ENCODE measurements around the gene PRR16. TPM values are rescaled to one million over a fixed set of nuclear protein-coding genes. Genes with fewer than 3 reads are reported as not detected.

Gene PRR16
- total RNA-seq, 1 donor from 2014 or later = 0.71 TPM

DNA sequence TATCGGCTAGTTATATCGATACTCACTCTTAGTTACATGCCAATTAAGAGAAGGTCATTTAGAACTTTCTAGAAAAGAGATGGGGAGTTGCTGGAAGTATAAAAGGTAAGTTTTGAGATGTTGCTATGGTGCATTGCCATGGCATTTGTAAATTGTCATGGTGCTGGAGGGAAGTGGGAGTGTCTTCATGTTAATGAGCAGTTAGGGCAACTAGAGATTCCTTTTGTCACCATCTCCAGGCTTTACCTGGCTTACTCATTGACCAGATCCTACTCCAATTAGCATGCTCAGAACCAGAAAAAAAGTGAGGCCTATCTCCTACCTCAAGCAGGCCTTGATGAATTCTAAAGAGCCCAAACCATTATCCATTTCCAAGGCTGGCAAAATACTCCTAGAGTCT lies 82.8 kb downstream of the PRR16 start:
- intact Hi-C loops (cut with DNase I) = no loop called here
- ATAC-seq = no peak
- DNase-seq (ENCODE audit: low spot score) = no peak

DNA sequence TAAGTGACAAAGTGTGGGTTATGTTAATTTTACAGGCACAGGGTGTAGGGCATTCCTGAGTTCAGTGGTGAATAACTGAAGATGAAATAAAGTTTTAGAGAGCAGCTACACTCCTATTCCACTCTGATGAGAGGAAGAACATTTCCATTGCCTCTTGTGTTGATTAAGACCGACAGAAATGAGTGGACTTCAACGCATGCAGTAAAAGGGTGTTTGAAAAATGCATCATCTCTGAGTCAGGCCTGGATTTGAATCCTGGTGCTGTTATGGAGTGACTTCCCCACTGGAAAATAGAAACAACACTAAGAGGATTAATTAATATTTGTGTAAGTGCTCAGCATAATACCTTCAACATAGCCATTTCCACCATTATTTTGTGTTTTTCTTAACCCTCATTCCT lies 86.3 kb downstream of the PRR16 start:
- ATAC-seq (no peak), DNase-seq (ENCODE audit: low spot score) (no peak)
- intact Hi-C loops (cut with DNase I) = no loop called here

DNA sequence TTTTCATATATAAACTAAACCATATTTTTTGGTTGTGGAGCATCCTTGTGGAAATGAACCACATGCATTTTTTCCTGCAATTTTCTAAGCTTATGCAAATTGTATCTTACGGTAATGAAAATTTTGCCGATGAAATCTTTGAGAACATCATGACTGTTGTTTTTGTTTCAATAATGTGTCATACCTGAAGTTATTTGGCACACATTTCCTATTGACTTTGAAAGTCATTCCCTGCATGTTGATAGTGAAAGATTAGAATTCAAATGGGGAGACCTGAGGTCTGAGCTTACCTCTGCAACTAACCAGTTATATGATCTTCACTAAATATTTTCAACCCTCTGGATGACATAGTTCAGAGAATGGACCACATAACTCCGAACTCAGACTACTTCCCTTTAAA lies 88.5 kb downstream of the PRR16 start:
- intact Hi-C loops (cut with DNase I) = no loop called here
- DNase-seq (ENCODE audit: low spot score) (no peak), ATAC-seq (no peak)

DNA sequence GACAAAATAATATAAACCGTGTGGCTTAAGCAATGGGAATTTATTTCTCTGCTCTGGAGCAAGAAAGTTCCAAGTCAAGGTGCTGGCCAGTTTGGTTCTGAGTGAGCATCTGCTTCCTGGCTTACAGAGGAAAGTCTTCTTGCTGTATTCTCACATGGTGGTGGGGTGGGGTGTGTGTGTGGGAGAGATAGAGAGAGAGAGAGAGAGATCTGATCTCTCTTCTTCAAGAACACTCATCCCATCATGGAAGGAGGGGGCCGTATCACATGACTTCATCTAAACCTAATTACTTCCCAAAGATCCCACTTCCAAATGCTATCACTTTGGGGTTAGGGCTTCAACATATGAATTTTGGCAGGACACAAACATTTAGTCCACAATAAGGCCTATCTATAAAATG lies 91.2 kb downstream of the PRR16 start:
- intact Hi-C loops (cut with DNase I) = no loop called here
- no peak for ATAC-seq
- DNase-seq (ENCODE audit: low spot score) = no peak

DNA sequence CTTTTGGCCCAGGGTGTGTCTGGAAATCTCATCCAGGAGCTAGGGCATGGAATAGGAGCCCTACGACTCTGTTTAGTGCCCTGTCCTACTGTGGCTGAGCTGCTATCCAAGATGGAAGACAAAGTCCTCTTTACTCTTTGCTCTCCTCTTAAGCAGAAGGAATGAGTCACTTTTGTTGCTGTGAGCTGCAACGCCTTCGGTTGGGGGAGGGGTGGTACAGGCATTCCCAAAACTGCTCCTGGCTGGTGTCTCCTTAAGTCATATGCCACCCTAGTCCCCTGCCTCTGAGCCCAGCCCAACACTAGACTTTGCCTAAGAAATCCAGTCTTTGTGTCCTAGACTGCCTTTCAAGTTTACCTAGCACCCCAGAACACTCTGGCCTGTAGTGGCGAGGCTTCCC lies 99.9 kb downstream of the PRR16 start:
- intact Hi-C loops (cut with DNase I) = no loop called here
- no peak for DNase-seq (ENCODE audit: low spot score)
- no peak for ATAC-seq

DNA sequence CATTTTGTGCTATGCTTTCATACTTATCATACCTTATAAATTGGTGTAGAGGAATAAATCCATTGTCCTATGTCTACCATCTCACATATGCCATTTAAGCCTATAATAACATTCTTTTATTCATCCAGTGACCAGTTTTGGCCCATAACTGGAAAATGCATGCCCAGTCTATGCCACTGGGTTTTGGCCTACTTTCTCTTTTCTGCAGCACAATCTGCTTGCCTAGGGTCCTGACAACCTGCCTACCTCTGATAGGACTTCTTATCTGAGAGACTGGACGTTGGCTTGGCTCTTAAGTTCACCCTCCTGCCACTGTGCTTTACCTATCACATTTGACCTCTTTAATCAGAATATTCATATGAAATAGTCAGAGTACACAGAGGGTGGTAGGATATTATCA lies 103.0 kb downstream of the PRR16 start:
- no peak for ATAC-seq
- intact Hi-C loops (cut with DNase I) = no loop called here

DNA sequence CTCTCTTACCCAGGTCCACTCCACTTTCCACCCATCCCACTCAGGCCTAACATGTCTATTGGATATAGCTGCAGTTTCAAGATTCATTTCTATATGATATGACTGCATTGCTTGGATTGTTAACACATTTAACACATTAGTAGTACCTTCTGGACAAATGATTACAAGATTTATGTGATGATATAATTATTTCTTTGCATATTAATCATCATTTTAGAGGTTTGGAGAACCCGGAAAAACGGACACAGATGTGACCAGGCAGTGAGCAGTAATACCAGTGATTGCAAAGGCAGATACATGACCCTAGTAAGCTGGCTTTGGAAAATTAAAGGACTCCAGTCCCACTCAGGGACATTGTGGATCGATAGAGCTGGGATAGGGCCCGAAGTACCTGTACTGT lies 103.8 kb downstream of the PRR16 start:
- intact Hi-C loops (cut with DNase I) = no loop called here

More for the DNA sequence above, 103.0 kb downstream of the PRR16 start:
- no peak for DNase-seq (ENCODE audit: low spot score)

DNA sequence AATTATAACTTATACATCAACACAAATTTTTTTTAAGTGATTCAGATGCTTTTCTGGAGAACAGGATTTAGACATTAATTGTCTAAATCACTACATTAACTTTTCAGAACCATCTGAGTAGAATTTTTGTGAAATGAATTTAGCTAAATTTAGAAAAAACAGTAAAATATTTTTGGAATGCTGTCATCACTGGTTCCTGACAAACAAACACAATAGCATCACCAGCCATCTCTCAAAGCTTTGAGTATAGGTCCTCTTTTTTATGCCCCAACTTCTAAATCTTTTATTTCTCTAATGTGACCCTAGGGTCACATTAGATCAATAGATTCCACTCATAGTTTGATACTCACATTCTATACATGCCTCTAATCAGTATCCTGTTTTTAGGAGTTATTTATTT lies 104.6 kb downstream of the PRR16 start:
- intact Hi-C loops (cut with DNase I) = no loop called here
- ATAC-seq (no peak), DNase-seq (ENCODE audit: low spot score) (no peak)

More for the DNA sequence above, 103.8 kb downstream of the PRR16 start:
- DNase-seq (ENCODE audit: low spot score) (no peak), ATAC-seq (no peak)

DNA sequence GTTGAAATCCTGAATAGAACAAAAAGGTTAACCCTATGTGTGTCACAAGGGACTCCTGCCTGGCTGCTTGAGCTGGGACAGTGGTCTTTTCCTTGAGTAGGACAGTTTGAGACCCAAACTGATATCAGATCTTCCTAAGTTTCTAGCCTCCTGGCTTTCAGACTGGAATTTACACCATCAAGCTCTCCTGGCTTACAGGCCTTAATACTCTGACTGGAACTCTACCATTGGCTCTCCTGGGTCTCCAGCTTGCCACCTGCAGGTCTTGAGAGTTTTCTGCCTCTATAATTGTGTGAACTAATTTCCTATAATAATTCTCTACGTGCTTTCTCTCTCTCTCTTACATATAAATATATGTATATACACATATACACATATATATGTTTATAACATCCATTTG lies 112.5 kb downstream of the PRR16 start:
- intact Hi-C loops (cut with DNase I) = no loop called here
- DNase-seq (ENCODE audit: low spot score) = no peak
- ATAC-seq = no peak

DNA sequence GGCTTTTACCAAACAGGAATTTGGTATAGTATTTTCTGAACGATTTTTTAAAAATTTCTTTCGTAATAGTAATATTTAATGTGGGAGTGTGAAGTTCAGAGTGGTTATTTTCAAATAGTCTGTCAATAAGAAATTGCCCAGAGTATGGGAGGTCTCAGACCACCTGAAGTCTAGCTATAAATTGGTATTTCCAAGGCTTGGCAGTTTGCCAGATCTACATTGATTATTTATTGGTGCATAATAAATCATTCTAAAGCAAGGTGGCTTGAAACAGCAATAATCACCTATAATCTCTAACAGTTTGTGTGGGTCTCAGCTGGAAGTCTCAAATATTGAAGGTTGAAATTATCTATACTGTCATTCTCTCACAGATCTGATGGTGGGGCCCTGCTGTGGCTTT lies 118.5 kb downstream of the PRR16 start:
- DNase-seq (ENCODE audit: low spot score) = no peak
- ATAC-seq = no peak
- intact Hi-C loops (cut with DNase I) = no loop called here

DNA sequence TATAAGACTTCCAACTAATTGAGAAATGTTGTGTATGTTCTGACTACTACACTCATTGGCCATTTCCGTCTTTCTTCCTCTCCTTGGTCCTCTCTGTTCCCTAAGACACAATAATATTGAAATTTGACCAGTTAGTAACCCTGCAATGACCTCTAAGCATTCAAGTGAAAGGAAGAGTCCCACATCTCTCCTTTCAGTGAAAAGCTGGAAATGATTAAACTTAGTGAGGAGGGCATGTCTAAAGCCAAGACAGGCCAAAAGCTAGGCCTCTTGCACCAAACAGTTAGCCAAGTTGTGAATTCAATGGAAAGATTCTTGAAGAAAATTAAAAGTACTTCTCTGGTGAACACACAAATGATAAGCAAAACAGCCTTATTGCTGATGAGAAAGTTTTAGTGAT lies 122.5 kb downstream of the PRR16 start:
- DNase-seq (ENCODE audit: low spot score) (no peak), ATAC-seq (no peak)
- intact Hi-C loops (cut with DNase I) = no loop called here

DNA sequence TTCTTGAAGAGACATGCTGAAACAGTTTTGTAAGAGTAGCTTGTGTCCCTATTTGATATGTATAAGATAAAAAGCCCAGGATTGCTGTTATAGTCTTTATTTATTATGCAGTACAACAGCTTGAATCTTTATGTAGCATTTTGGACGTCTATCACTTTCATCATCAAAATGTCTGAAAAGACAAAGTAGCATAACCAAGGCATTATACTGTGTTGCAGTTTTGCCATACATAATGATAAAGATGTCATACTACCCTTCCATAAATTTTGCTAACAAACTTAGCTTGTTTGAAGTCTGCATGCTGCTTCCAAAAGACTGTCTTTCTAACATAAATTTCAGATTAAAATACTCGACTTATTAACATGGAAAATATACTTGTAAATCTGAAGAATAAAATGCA lies 127.8 kb downstream of the PRR16 start:
- intact Hi-C loops (cut with DNase I) = no loop called here
- no peak for ATAC-seq
- no peak for DNase-seq (ENCODE audit: low spot score)

DNA sequence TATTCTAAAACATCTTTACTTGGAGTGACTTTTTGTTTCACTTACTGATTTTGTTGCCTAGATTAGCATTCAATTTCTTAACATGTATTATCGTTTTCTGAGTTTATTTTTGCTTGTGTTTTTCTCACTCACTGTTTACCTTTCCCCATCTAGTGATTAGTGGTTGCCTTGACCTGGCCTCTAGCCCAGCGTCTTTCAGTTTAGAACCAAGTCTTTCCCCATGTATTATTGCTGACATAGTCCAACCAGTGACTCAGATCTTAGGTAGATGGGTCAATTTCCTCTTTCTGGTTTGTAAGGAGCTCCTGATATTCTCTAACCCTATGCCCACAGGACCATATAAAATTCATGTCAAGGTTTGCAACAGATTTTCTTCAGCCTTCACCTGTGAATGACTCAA lies 135.5 kb downstream of the PRR16 start:
- ATAC-seq (no peak), DNase-seq (ENCODE audit: low spot score) (no peak)
- intact Hi-C loops (cut with DNase I) = no loop called here

DNA sequence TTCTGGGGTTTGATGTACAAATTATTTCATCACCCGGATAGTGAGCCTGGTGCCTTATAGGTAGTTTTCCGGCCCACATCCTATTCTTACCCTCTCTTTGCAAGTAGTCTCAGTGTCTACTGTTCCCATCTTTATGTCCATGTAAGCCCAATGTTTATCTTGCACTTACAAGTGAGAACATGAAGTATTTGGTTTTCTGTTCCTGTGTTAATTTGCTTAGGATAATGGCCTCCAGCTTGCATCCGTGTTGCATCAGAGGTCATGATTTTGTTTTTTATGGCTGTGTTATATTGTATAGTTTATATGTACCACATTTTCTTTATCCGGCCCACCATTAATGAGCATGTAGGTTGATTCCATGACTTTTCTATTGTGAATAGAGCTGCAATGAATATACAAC lies 136.5 kb downstream of the PRR16 start:
- intact Hi-C loops (cut with DNase I) = no loop called here
- DNase-seq (ENCODE audit: low spot score) = no peak
- ATAC-seq = no peak

DNA sequence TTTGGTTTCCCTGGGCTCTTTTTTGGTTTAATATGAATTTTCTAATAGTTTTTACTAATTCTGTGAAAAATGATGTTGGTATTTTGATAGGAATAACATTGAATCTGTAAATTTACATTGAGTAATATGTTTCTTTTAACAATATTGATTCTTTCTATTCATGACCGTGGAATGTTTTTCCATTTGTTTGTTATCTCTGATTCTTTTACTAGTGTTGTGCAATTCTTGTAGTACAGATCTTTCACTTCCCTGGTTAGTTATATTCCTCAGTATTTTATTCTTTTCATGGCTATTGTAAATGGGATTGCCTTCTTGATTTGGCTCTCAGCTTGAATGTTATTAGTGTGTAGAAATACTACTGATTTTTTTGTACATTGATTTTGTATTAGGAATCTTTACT lies 137.9 kb downstream of the PRR16 start:
- ATAC-seq (no peak), DNase-seq (ENCODE audit: low spot score) (no peak)
- intact Hi-C loops (cut with DNase I) = no loop called here

DNA sequence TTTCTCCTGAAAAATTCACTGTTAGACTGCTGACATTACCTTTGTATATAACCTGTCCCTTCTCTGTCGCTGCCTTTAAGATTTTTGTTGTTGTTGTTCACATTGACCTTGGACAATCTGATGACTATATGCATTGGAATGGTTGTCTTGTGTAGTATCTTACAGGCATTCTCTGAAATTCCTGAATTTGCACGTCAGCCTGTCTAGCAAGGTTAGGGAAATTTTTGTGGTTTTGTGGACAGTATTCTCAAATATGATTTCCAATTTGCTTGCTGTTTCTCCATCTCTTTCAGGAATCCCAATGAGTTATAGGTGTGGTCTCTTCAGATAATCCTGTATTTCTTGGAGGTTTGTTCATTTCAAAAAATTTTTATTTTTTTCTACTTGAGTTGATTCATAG lies 140.8 kb downstream of the PRR16 start:
- intact Hi-C loops (cut with DNase I) = no loop called here
- ATAC-seq (no peak), DNase-seq (ENCODE audit: low spot score) (no peak)

DNA sequence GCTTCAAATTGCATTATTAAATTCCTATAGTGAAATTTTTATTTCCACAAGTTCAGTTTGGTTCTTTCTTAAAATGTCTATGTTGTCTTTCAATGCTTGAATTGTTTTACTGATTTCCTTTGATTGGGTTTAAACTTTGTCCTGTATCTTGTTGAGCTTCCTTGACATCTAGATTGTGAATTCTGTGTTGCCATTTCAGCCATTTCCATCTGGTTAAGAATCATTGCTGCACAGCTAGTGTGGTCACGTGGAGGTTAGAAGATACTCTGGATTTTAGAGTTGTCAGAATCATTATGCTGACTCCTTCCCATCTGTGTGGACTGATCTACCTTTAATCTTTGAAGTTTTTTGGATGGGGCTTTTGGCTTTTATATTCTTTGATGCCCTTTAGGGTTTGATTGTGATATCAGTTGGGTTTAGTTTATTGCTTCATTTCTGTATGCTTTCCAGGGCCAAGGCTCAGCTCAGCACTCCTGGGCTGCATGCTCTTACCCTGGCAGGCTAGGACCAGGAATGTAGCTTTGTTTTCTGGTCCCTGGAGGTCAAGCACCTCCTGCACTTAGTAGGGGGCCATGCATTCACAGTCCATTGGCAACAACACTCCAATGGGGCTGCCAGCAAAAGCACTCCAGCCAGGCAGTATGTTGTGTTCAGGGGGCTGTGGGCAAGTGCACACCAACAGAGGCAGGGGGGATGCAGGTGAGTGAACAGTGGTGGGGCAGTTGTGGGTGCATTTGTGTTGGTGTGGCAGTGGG lies 141.4 kb downstream of the PRR16 start:
- intact Hi-C loops (cut with DNase I) = no loop called here
- ATAC-seq (no peak), DNase-seq (ENCODE audit: low spot score) (no peak)

DNA sequence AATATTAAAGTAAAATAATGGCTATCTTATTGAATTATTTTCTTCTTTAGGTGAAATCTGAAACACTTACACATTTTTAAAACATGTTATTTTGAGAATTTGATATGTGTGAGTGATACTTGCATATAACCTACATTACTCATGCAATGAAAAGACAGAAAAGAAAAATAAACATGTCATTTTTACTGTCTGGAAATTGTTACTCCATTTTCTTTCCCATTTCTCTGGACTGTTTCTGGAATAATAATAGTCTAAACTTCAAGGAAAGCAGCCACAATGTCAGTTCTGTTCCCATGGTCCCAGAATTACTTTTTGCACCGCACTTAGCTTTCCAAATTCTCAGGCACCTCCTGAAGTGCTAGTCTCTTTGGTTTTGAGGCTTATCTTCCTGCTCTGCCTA lies 145.5 kb downstream of the PRR16 start:
- DNase-seq (ENCODE audit: low spot score) = no peak
- intact Hi-C loops (cut with DNase I) = no loop called here
- no peak for ATAC-seq

DNA sequence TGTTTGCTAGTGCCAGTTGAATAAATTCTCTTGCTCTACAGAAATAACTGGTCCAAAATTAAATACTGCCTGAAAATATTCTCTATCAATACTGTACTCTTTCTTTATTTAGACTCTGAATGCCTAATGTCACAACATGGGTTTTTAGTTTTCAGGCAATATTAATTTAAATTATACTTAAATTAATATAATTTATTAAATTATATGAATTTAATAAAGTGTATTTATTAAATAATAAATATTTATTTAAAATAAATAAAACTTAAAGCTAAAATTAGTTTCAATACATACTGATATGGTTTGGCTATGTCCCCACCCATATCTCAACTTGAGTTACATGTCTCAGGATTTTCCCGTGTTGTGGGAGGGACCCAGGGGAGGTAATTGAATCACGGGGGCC lies 146.0 kb downstream of the PRR16 start:
- intact Hi-C loops (cut with DNase I) = no loop called here
- DNase-seq (ENCODE audit: low spot score) (no peak), ATAC-seq (no peak)

DNA sequence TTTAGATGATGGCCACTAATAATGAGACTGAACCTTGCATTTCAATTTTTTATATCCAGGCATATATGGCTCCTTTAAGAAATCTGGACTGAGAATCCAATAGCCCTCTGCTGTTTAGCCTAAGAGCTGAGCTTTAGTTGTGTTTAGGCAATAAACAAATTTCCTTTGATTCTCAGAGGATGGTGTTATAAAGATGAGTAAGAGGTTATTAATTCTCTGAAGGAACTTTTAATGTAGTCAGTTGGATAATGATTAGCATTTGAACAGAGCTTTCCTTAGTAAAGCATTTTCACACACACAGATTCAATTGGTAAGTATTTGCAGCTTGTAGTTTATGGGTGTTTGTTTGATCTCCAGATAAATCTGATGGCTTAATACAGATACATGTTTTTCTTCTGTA lies 149.6 kb downstream of the PRR16 start:
- ATAC-seq (no peak), DNase-seq (ENCODE audit: low spot score) (no peak)
- intact Hi-C loops (cut with DNase I) = no loop called here

DNA sequence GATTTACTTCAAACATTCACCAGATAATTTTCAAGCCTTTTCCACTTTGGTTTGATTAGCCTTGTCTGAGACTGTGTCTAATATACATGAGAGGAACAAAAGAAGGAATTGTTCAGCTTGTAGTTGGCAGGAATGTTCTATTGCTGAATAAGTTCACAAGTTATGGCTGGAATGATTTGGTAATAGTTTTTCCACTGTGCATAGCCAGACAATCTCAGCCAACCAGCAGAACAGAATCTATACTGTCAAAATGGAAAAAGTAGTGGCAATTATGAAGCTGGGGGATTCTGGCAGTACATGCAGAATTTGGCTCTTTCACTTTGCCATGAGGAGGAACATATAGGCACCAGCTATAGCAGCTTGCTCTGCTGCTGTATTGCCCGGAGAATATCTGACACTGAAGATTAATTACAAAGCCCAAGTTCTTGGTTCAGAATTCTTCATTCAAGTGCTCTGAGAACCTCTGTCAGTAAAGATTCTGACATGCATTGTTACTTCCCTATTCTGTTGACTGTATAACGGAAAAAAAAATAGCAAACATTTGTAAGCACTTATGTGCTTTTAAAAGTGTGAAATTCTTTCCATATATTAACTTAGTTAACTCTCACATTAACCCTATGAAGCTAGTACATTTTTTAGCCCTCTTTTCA lies 150.6 kb downstream of the PRR16 start:
- ATAC-seq = no peak
- intact Hi-C loops (cut with DNase I) = no loop called here
- no peak for DNase-seq (ENCODE audit: low spot score)
